Kidney (tissue), 14 donors: ENCODE measurements around the gene TUSC2. TPM values are rescaled to one million over a fixed set of nuclear protein-coding genes. Genes with fewer than 3 reads are reported as not detected.

Experiments
- DNase-seq, 5 donors: peaks; one replicate each; pipeline ENCODE4 v3.0.0-alpha.2; 2013 to 2020
- FAIRE-seq: peaks from 2 replicates; lab custom pipeline; 2012; peaks lifted over from hg19 to GRCh38; lab: Jason Lieb, UNC
- H3K27ac ChIP-seq, 2 donors: one replicate each; pipeline ENCODE4 v1.7.0; 2013; ENCODE audit warnings: low read depth in 2 of 2, low read length in 2 of 2, inconsistent platforms in 1 of 2
- H3K27me3 ChIP-seq: one replicate; pipeline ENCODE4 v1.7.1; 2013; ENCODE audit warnings: low read length, inconsistent platforms; ENCODE audit not compliant: control insufficient read depth, insufficient read depth
- H3K36me3 ChIP-seq, 3 donors: one replicate each; pipeline versions ENCODE4 v1.7.0 to v1.7.1; 2013; ENCODE audit warnings: low read length in 3 of 3, control low read depth in 1 of 3, inconsistent platforms in 1 of 3; ENCODE audit not compliant: insufficient read depth in 3 of 3, control insufficient read depth in 2 of 3
- H3K4me1 ChIP-seq, 3 donors: one replicate each; pipeline versions ENCODE4 v1.7.0 to v1.7.1; 2013; ENCODE audit warnings: low read length in 3 of 3, inconsistent platforms in 1 of 3, low read depth in 1 of 3; ENCODE audit not compliant: control insufficient read depth in 2 of 3, insufficient read depth in 2 of 3
- H3K4me3 ChIP-seq, 3 donors: one replicate each; pipeline versions ENCODE4 v1.7.0 to v1.8.1; 2013; ENCODE audit warnings: low read length in 3 of 3, control low read depth in 1 of 3, inconsistent platforms in 1 of 3
- H3K9ac ChIP-seq, 3 donors: one replicate each; pipeline versions ENCODE4 v1.7.0 to v1.7.1; 2013; ENCODE audit warnings: low read length in 3 of 3, control low read depth in 1 of 3, inconsistent platforms in 1 of 3
- H3K9me3 ChIP-seq, 3 donors: one replicate each; pipeline versions ENCODE4 v1.7.0 to v1.7.1; 2013; ENCODE audit warnings: low read length in 3 of 3, control low read depth in 1 of 3, inconsistent platforms in 1 of 3; ENCODE audit not compliant: control insufficient read depth in 2 of 3, insufficient read depth in 1 of 3
- intact Hi-C: fragments of 100-400 bp; cut with DNase I; formaldehyde crosslinking; loops from one replicate; pipeline ENCODE4 v1.11.1; 2022
- polyA plus RNA-seq: library from polyadenylated mRNA; stranded (reverse); fragments of 350-450 nt; fragmentation: Illumina TruSeq; extraction: RNeasy Lipid Tissue Mini Kit (QIAGEN cat#74804); gene quantifications from one replicate; pipeline ENCODE4 v1.2.3, GENCODE V29; 2014; ENCODE audit warnings: low read depth, low replicate concordance; ENCODE audit not compliant: insufficient read depth
- total RNA-seq: library from RNA; stranded (reverse); fragmentation: NEBNext Ultra II Directional; extraction: Animal tissue kit (Norgen Biotek cat#: 25700); gene quantifications from one replicate; pipeline ENCODE4 v1.2.1, GENCODE V29; 2021
- TF ChIP-seq, protein P1 (sequence below): IDR thresholded peaks from 3 replicates; pipeline ENCODE4 v1.5.1; 2012; ENCODE audit warnings: mild to moderate bottlenecking, moderate library complexity, borderline replicate concordance; ENCODE audit not compliant: insufficient read depth; ENCODE audit errors: extremely low read depth
- donor health status: control.
- donor health status: control.
- donor health status: control.
- donor health status: control.
- donor health status: control.
- donor health status: DM: yes; HTN: yes; CAD: no.
- donor health status: Normal renal cell carcinoma (clear cell type).

TUSC2 gene
- total and polyA plus RNA-seq, 2 donors from 2014 or later, result 33.6 to 60.0 TPM

DNA sequence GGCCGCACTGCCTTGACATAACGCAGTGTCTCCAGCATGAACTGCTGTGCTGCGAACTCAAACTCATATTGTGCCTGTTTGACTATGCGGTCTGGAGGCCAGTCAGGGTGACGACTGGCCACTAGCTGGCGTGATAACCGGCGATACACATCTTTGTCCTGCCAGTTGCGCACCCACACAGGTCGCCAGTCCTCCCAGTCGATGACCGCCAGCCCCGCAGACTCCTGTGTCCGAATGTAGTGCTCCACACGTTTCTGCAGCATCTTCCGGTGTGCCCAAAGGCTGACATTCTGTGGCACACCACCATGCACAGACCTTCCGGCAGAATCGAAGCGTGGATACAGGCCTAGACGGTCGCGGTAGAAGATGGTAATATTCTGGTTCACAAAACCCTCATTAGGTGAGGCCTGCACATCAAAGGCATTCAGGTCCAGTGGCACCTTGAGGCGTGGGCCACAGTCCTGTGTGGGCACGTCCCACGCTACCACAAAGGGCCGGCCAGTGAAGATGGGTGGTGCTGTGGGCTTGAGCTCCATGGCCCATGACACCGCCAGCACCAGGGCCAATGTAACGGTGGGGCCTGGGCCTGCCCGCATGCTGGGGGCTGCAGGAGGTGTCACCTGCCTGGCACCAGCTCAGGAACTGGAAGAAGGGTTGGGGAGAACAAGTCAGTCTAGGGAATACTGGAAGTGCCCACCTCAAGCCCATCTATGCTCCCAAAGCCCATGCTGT, 8.0 kb downstream of the TUSC2 start:
- Histone ChIP-seq H3K27ac (peak overlapping the region in 1 of 2 donors; percentile 99), H3K4me1 (peaks cover 3 to 52% (median 30%) of the 10 kb centered on the region in 3 donors), H3K27me3 (no peaks in the 10 kb centered on the region), H3K4me3 (peak overlapping the region; percentile 79 to 98 (median 97)), H3K9ac (peak overlapping the region; percentile 77 to 99 (median 77)), H3K36me3 (peaks cover 6 to 21% (median 14%) of the 10 kb centered on the region in 3 donors), H3K9me3 (no peaks in the 10 kb centered on the region)
- TF ChIP-seq, protein P1, sequence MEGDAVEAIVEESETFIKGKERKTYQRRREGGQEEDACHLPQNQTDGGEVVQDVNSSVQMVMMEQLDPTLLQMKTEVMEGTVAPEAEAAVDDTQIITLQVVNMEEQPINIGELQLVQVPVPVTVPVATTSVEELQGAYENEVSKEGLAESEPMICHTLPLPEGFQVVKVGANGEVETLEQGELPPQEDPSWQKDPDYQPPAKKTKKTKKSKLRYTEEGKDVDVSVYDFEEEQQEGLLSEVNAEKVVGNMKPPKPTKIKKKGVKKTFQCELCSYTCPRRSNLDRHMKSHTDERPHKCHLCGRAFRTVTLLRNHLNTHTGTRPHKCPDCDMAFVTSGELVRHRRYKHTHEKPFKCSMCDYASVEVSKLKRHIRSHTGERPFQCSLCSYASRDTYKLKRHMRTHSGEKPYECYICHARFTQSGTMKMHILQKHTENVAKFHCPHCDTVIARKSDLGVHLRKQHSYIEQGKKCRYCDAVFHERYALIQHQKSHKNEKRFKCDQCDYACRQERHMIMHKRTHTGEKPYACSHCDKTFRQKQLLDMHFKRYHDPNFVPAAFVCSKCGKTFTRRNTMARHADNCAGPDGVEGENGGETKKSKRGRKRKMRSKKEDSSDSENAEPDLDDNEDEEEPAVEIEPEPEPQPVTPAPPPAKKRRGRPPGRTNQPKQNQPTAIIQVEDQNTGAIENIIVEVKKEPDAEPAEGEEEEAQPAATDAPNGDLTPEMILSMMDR, result no peak
- FAIRE-seq (no peak), DNase-seq (peak in 2 of 5 donors; percentile 64 to 80)
- intact Hi-C loops, result no loop called here

DNA sequence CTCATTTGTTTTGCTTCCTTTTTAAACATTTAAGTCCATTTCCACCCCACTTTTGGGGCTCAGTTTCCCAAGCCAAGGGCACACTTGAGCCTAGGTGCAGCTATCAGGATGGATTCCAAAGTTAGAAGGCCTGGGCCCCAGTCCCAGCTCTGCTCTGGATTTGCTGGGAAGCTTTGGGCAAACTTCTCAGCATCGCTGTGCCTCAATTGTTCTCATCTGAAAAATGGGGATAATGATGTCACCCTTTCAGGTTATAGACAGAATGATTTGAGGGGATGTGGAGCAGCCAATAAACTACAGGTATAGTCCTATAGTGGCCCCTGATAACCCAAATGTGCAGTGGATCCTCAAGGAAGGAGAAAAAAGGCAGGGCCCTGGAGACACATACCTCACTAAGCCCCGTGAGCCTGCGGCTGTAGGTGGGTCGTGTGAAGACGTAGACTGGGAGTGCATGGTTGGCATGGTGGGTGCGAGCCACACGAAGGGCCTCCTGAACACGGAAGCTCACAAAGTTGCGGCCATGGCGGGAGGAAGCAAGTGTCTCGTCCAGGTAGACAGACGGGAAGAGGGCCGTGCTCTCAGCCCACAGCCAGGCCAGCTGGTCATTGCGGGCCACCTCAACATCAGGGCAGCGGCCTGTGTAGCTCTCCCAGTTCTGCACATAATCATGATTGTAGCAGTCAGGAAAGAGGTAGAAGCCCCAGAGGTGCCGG, 8.7 kb downstream of the TUSC2 start:
- no peak overlapping the region for H3K27ac ChIP-seq

DNA sequence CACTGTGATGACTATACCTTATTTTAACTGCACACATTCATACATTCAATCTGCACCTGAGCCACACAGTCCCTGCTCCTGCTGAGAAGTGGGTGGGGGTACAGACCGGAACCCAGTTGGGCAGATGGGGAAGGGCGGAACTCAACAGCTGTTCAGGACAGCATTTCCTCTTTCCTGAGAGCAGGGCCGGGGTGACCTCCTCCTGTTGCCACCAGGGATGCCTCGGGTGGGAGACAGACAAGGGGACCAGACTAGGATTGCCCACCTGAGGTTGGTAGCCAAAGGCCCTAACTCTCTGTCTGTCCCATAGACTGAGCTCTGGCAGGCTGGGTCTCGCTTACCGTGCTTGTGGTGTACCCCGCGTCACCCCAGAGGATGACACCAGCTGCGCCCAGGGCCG, 9.4 kb downstream of the TUSC2 start:
- Histone ChIP-seq H3K9me3 (no peaks in the 10 kb centered on the region), H3K4me3 (peak overlapping the region in 2 of 3 donors; percentile 13 to 16), H3K9ac (peak overlapping the region in 1 of 3 donors; percentile 16), H3K27ac (peak overlapping the region in 1 of 2 donors; percentile 39), H3K4me1 (peaks cover 3 to 42% (median 21%) of the 10 kb centered on the region in 3 donors), H3K27me3 (no peaks in the 10 kb centered on the region), H3K36me3 (peaks cover 6 to 18% (median 14%) of the 10 kb centered on the region in 3 donors)
- TF ChIP-seq, protein P1, result no peak
- intact Hi-C loops, result no loop called here
- DNase-seq (no peak), FAIRE-seq (no peak)

More for the DNA sequence above, 8.7 kb downstream of the TUSC2 start:
- intact Hi-C loops, result no loop called here
- Histone ChIP-seq H3K9ac (peak overlapping the region in 2 of 3 donors; percentile 12 to 99), H3K9me3 (no peaks in the 10 kb centered on the region), H3K36me3 (peaks cover 6 to 21% (median 14%) of the 10 kb centered on the region in 3 donors), H3K27me3 (no peaks in the 10 kb centered on the region), H3K4me1 (peaks cover 3 to 49% (median 29%) of the 10 kb centered on the region in 3 donors), H3K4me3 (peak overlapping the region; percentile 2 to 98 (median 97))
- DNase-seq (peak in 1 of 5 donors; percentile 56), FAIRE-seq (no peak)
- TF ChIP-seq, protein P1, result no peak
